ENCODE results near the gene TTC23. TPM values are rescaled to one million over a fixed set of nuclear protein-coding genes. Genes with fewer than 3 reads are reported as not detected.

The TTC23 gene
- total and polyA plus RNA-seq, 2 donors (not counting 3 experiments of a cell fraction or from before 2014, with no cell fraction given), result 4.1 to 27.3 TPM

- no peaks in the 10 kb centered on the region for H3K9me1 ChIP-seq (replicated peaks; ENCODE audit: control insufficient read depth, extremely low read depth, insufficient read depth, low read length)
- dilution Hi-C loops (cut with MboI; ENCODE audit: extremely low pct_ligation_motif_present, low sequenced_read_pairs), result no loop called here
- no peaks in the 10 kb centered on the region for H3K9me3 ChIP-seq (replicated peaks; ENCODE audit: control insufficient read depth, insufficient read depth, low read length)
- no peak overlapping the region for H2AFZ ChIP-seq (ENCODE audit: low read depth, low read length)
- BruUV-seq (replicated peaks), result no TSS peak
- H3K27me3 ChIP-seq (ENCODE audit: control insufficient read depth in 2 of 2, insufficient read depth in 2 of 2, low read length in 2 of 2), result no peaks in the 10 kb centered on the region
- H4K20me1 ChIP-seq (replicated peaks; ENCODE audit: control insufficient read depth, extremely low read depth, insufficient read depth, low read length), result no peaks in the 10 kb centered on the region
- no peak overlapping the region for H3K9ac ChIP-seq (replicated peaks; ENCODE audit: extremely low read depth, insufficient read depth, low read length)
- H3K4me2 ChIP-seq (ENCODE audit: insufficient read depth, low read length), result no peak overlapping the region
- peaks cover 4% of the 10 kb centered on the region for H3K4me1 ChIP-seq (ENCODE audit: control insufficient read depth, extremely low read depth, insufficient read depth, low read length)
- ChIA-PET POLR2A (no interaction called here), CTCF (interaction anchor here (1.7 to 2.4 kb wide), 2 partner anchors 12 to 51 kb away, joined by 4 to 5 read pairs; no protein-coding TSS in a partner anchor)
- intact Hi-C loops (cut with micrococcal nuclease), result no loop called here
- H3K36me3 ChIP-seq (ENCODE audit: control insufficient read depth in 2 of 2, extremely low read depth in 1 of 2, insufficient read depth in 2 of 2, low read length in 2 of 2), result peaks cover 3% of the 10 kb centered on the region in 2 experiments
- TF ChIP-seq CTCF (IDR thresholded peaks at IDR 0.05; ENCODE audit: extremely low read depth in 1 of 2, insufficient read depth in 1 of 2, low read depth in 1 of 2, low read length in 2 of 2) (no peak), GATA2 (IDR thresholded peaks at IDR 0.05; ENCODE audit: insufficient read depth, insufficient read length, low read depth, low read length) (no peak), JUN (IDR thresholded peaks at IDR 0.05; ENCODE audit: borderline replicate concordance, insufficient read depth, insufficient read length, low read depth) (no peak), EZH2 (IDR thresholded peaks at IDR 0.05; ENCODE audit: borderline replicate concordance, low read depth, low read length, severe bottlenecking) (no peak), MAX (IDR thresholded peaks at IDR 0.05; ENCODE audit: insufficient read depth, insufficient read length) (no peak), MYC (IDR thresholded peaks at IDR 0.05; ENCODE audit: low read depth, low read length) (no peak), FOS (IDR thresholded peaks at IDR 0.05; ENCODE audit: borderline replicate concordance, insufficient read depth, low read length) (no peak), POLR2A (IDR thresholded peaks at IDR 0.05; ENCODE audit: low read depth, low read length) (no peak), POLR2AphosphoS5 (IDR thresholded peaks at IDR 0.05; ENCODE audit: insufficient read depth, low read depth, low read length) (no peak)
- no peaks in the 10 kb centered on the region for H3K79me2 ChIP-seq (ENCODE audit: control insufficient read depth, insufficient read depth, low read length)
- no peak overlapping the region for H3K27ac ChIP-seq (ENCODE audit: insufficient read depth, low read depth, low read length)
- no peak overlapping the region for H3K4me3 ChIP-seq (replicated peaks in 1 of 3; ENCODE audit: insufficient read depth in 1 of 3, low read depth in 1 of 3, low read length in 3 of 3)
- FAIRE-seq, result no peak
- no peak for DNase-seq (ENCODE audit: low read depth, low spot score)
Measured at GRCh38 chr15:99155961-99156443, 93.4 kb downstream of the TTC23 start.

Data from endothelial cell of umbilical vein (primary cell).